Stimulated activated CD8-positive, alpha-beta memory T cell treated with anti-CD3 and anti-CD28 coated beads, Interleukin-7, amount 100 ng/mL, for 24 hours (primary cell): Measurements from ENCODE around the gene KSR2.

ENCODE experiments used
- DNase-seq: peaks from one replicate; pipeline ENCODE4 v3.0.0-alpha.2; 2020; ENCODE audit warnings: low read depth

The KSR2 gene

GRCh38 chr12:117580015-117580717 is 388.6 kb downstream of the KSR2 start:
- DNase-seq: no peak

GRCh38 chr12:117577122-117577657 is 391.6 kb downstream of the KSR2 start:
- no peak for DNase-seq

GRCh38 chr12:117576053-117576452 is 392.7 kb downstream of the KSR2 start:
- DNase-seq: no peak

- DNase-seq: no peak
Measured at GRCh38 chr12:117574655-117575054, 394.1 kb downstream of the KSR2 start.

- DNase-seq: no peak
Measured at GRCh38 chr12:117572755-117573154, 396.0 kb downstream of the KSR2 start.

- DNase-seq: no peak
Measured at GRCh38 chr12:117571321-117571720, 397.5 kb downstream of the KSR2 start.

- no peak for DNase-seq
Measured at GRCh38 chr12:117570608-117571007, 398.2 kb downstream of the KSR2 start.

- DNase-seq: no peak
Measured at GRCh38 chr12:117567644-117568216, 401.1 kb downstream of the KSR2 start.

GRCh38 chr12:117564881-117565280 is 403.9 kb downstream of the KSR2 start:
- DNase-seq: no peak

GRCh38 chr12:117563706-117564105 is 405.1 kb downstream of the KSR2 start:
- no peak for DNase-seq

GRCh38 chr12:117563007-117563406 is 405.8 kb downstream of the KSR2 start:
- no peak for DNase-seq

GRCh38 chr12:117561990-117562389 is 406.8 kb downstream of the KSR2 start:
- DNase-seq: no peak

GRCh38 chr12:117559978-117560377 is 408.8 kb downstream of the KSR2 start:
- no peak for DNase-seq

GRCh38 chr12:117555889-117556288 is 412.9 kb downstream of the KSR2 start:
- no peak for DNase-seq

- no peak for DNase-seq
Measured at GRCh38 chr12:117552971-117553370, 415.8 kb downstream of the KSR2 start.

GRCh38 chr12:117551665-117552064 is 417.1 kb downstream of the KSR2 start:
- no peak for DNase-seq

- no peak for DNase-seq
Measured at GRCh38 chr12:117547209-117547608, 421.6 kb downstream of the KSR2 start.

- no peak for DNase-seq
Measured at GRCh38 chr12:117545216-117545615, 423.6 kb downstream of the KSR2 start.

- DNase-seq: no peak
Measured at GRCh38 chr12:117540011-117540410, 428.8 kb downstream of the KSR2 start.

- DNase-seq: no peak
Measured at GRCh38 chr12:117538926-117539325, 429.9 kb downstream of the KSR2 start.

GRCh38 chr12:117538032-117538690 is 430.6 kb downstream of the KSR2 start:
- DNase-seq: no peak

GRCh38 chr12:117533687-117534086 is 435.1 kb downstream of the KSR2 start:
- no peak for DNase-seq

GRCh38 chr12:117530796-117531195 is 438.0 kb downstream of the KSR2 start:
- DNase-seq: no peak
